Muscle of leg (tissue), 11 donors: Measurements from ENCODE around the gene YBEY. TPM values are rescaled to one million over a fixed set of nuclear protein-coding genes. Genes with fewer than 3 reads are reported as not detected.

ENCODE experiments used
- DNase-seq: peaks from one replicate; pipeline ENCODE4 v3.0.0; 2013
- H3K27ac ChIP-seq: one replicate; pipeline ENCODE4 v1.5.1; 2013; ENCODE audit warnings: mild to moderate bottlenecking, low read length, control low read depth
- H3K27me3 ChIP-seq: one replicate; pipeline ENCODE4 v1.6.1; 2013; ENCODE audit warnings: low read length; ENCODE audit not compliant: control insufficient read depth, insufficient read depth
- H3K36me3 ChIP-seq: one replicate; pipeline ENCODE4 v1.6.1; 2013; ENCODE audit warnings: low read length; ENCODE audit not compliant: control insufficient read depth, insufficient read depth
- H3K4me1 ChIP-seq: one replicate; pipeline ENCODE4 v1.6.1; 2013; ENCODE audit warnings: low read length; ENCODE audit not compliant: control insufficient read depth, insufficient read depth
- H3K4me3 ChIP-seq: one replicate; pipeline ENCODE4 v1.5.1; 2013; ENCODE audit warnings: low read length, control low read depth
- H3K9me3 ChIP-seq: replicated peaks from 2 replicates; pipeline ENCODE4 v1.6.1; 2013; ENCODE audit warnings: low read depth, low read length; ENCODE audit not compliant: control insufficient read depth
- WGBS: methylation state at CpG from one replicate; pipeline ENCODE4 v1.1.5; 2013; ENCODE audit warnings: missing lambda C conversion rate; ENCODE audit not compliant: insufficient coverage; 5-methylcytosine and 5-hydroxymethylcytosine counted together
- polyA plus RNA-seq, 8 donors: library from polyadenylated mRNA; unstranded; fragments of 120-200 nt; gene quantifications; one replicate each; pipeline versions ENCODE4 v1.2.1 to v1.2.3, GENCODE V29; 2013; ENCODE audit warnings: inconsistent platforms in 1 of 8, low replicate concordance in 1 of 8; ENCODE audit not compliant: insufficient read length in 8 of 8, insufficient read depth in 1 of 8
- total RNA-seq: library from RNA; stranded (reverse); fragments of 120-200 nt; gene quantifications from one replicate; pipeline ENCODE4 v1.2.4, GENCODE V29; 2013

Gene YBEY
- total and polyA plus RNA-seq, 9 donors, result 13.0 to 26.7 (median 18.6) TPM

DNA sequence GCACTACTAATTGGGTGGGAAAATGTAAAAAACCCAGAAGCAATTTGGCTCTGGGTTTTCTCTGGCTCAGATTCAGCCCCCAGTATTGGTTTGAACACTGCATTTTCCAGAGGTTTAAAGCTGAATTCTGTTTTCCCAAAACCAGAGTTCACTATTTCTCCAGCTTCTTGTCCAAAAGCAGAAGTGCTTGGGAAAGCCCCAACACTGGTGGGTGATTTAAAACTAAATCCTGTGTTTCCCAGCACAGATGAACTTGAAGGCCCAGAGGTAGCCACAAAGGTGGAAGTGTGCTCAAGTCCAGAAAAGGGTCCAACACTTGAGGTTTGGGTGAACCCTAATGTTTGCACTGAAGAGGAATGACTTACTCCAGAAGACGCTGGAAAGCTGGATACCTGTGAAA is 1.4 kb upstream of the YBEY start:
- no CpG with 5 or more reads among the region's 1 CpG for WGBS
- H3K27me3 ChIP-seq, result no peaks in the 10 kb centered on the region
- peaks cover 24% of the 10 kb centered on the region for H3K4me1 ChIP-seq

DNA sequence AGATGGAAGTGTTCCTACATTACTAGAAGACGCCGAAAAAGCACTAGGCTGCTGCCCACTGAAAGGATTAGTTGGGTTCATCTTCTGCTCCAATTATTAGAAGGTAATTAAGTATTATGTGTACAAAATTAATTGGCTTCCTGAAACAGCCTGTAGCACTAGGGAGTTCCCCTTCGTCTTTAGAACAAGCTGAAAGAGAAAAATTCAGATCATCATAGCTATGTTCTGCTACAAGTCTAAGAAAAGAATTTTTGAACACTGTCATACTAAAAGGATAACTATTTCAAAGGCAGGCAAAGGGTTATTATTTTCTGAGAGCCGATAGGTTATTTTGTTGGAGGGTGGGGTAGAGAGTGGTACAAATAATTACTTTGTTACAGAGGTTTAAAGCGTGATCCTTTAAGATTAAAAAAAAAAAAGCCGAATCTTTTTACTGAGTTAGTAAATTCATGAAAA is 908 bp upstream of the YBEY start, which contains the start of gene MCM3AP:
Gene MCM3AP, minus strand, starts transcription at position 406 of the 456 bp plus-strand sequence. Its CDS starts 325 bp downstream, at position 81.
- Histone ChIP-seq H3K4me1 (peaks cover 24% of the 10 kb centered on the region), H3K4me3 (peak within 1 kb of the TSS; percentile 83), H3K9me3 (no peaks in the 10 kb centered on the region), H3K36me3 (peaks cover 46% of the 10 kb centered on the region), H3K27me3 (no peaks in the 10 kb centered on the region), H3K27ac (peak within 1 kb of the TSS; percentile 99)
- DNase-seq, result no peak
- 0% methylated on average over 1 of the region's 6 CpGs for WGBS

More for the DNA sequence above, 1.4 kb upstream of the YBEY start:
- H3K4me3 ChIP-seq, result peak overlapping the region; percentile 83
- H3K27ac ChIP-seq, result no peak overlapping the region
- H3K36me3 ChIP-seq, result peaks cover 50% of the 10 kb centered on the region
- no peaks in the 10 kb centered on the region for H3K9me3 ChIP-seq
- no peak for DNase-seq

DNA sequence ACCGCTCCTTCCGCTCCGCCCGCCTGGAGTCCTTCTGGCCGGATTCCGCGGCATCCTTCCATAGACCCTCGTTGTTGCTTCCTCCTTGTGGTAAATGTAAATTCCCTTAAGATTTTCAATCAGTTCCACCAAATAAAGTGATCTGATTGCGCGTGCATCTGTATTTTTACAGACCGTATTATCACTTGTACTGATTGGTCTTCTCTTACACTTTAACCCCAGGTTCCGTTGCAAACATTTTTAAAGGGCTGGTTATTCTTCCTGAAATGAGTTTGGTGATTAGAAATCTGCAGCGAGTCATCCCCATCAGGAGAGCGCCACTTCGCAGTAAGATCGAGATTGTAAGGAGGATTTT is 483 bp downstream of the YBEY start:
- Histone ChIP-seq H3K4me1 (peaks cover 24% of the 10 kb centered on the region), H3K4me3 (peak overlapping the region; percentile 83), H3K9me3 (no peaks in the 10 kb centered on the region), H3K27me3 (no peaks in the 10 kb centered on the region), H3K36me3 (peaks cover 40% of the 10 kb centered on the region), H3K27ac (peak overlapping the region; percentile 99)
- WGBS, result no CpG with 5 or more reads among the region's 16 CpGs
- DNase-seq, result peak; percentile 91

DNA sequence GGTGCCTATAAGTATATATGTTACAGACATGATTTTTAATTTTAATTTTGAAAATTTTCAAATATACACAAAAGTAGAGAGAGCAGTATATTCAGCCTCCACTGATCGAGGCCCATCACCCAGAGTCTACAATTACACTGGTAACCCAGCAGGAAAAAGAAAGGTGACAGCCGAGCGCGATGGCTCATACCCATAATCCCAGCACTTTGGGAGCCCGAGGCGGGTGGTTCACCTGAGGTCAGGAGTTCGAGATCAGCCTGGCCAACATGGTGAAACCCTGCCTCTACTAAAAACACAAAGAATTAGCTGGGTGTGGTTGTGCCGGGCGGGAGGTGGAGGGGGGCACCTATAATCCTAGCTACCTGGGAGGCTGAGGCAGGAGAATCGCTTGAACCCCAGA is 1.4 kb downstream of the YBEY start:
- Histone ChIP-seq H3K9me3 (no peaks in the 10 kb centered on the region), H3K36me3 (peaks cover 39% of the 10 kb centered on the region), H3K4me1 (peaks cover 24% of the 10 kb centered on the region), H3K4me3 (no peak overlapping the region), H3K27me3 (no peaks in the 10 kb centered on the region), H3K27ac (no peak overlapping the region)
- DNase-seq, result no peak
- no CpG with 5 or more reads among the region's 10 CpGs for WGBS

DNA sequence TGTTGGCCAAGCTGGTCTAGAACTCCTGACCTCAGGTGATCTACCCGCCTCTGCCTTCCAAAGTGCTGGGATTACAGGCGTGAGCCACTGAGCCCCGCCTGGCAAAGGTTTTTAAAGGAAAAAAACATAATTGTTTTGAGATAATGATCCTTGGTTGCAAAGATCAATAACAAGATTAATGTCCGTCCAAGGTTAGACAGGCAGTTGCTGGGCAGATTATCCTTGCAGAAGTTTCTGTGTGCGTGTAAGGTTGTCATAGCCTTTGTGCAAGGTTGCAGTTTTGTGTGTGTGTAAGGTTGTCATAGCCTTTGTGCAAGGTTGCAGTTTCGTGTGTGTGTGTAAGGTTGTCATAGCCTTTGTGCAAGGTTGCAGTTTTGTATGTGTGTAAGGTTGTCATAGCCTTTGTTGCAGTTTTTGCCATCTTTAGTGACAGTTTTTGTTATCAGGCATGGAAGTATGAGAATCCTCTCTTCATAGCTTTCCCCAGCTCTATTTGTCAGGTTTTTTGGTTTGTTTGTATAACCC is 3.6 kb downstream of the YBEY start:
- H3K27ac ChIP-seq, result no peak overlapping the region
- peaks cover 12% of the 10 kb centered on the region for H3K4me1 ChIP-seq
- no peak overlapping the region for H3K4me3 ChIP-seq
- no peaks in the 10 kb centered on the region for H3K9me3 ChIP-seq
- 75% methylated on average over 6 of the region's 6 CpGs for WGBS
- no peaks in the 10 kb centered on the region for H3K27me3 ChIP-seq
- H3K36me3 ChIP-seq, result peaks cover 19% of the 10 kb centered on the region
- no peak for DNase-seq

DNA sequence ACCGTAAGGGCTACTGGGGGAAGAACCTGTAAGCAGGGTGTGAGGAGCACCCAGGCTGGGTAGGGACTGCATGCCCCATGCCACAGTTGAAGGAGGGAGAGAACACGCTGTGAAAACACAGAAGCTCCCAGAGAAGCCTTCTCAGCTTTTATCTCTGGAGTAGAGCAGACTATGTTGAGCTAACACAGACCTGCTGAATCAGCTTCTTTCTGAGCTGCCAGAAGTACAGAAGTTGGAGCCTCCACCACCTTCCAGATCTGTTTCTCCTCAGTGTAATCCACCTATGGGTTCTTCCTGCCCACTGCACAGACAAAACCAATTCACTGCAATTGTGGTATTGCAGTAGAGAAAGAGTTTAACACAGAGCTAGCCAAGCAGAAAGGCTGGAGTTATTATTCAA is 5.4 kb downstream of the YBEY start:
- Histone ChIP-seq H3K36me3 (peaks cover 15% of the 10 kb centered on the region), H3K27me3 (no peaks in the 10 kb centered on the region), H3K27ac (no peak overlapping the region), H3K9me3 (no peaks in the 10 kb centered on the region), H3K4me1 (peaks cover 23% of the 10 kb centered on the region), H3K4me3 (no peak overlapping the region)
- no peak for DNase-seq
- WGBS, result 94% methylated on average over 2 of the region's 2 CpGs

DNA sequence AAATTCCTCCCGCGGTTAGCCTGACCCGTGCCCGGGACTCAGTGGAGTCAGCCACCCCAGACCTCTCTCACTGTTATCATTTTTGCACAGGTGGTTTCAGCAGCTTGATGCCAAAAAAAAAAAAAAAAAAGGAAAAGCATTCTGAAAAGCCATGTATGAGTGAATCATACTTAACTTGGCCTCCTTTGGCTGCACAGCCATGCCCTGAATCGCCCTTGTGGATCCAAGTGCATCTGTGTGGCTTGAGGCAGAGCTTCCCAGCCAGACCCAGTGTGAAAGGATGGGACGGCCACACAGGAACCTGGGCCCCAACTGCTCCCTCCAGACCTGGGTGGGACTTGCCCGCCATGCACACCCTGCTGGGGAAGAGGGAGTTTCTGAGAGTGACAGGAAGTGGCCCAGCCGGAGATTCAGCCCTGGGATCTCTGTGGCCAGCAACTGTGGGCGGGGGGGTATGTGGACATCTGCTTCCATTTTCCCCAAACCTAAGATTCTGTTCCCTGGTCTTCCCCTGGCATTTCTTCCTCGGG is 8.6 kb downstream of the YBEY start:
- DNase-seq, result peak; percentile 29
- peak overlapping the region; percentile 20 for H3K27ac ChIP-seq
- H3K27me3 ChIP-seq, result no peaks in the 10 kb centered on the region
- peaks cover 18% of the 10 kb centered on the region for H3K36me3 ChIP-seq
- peaks cover 30% of the 10 kb centered on the region for H3K4me1 ChIP-seq
- 31% methylated on average over 2 of the region's 10 CpGs for WGBS
- H3K9me3 ChIP-seq, result no peaks in the 10 kb centered on the region
- no peak overlapping the region for H3K4me3 ChIP-seq

DNA sequence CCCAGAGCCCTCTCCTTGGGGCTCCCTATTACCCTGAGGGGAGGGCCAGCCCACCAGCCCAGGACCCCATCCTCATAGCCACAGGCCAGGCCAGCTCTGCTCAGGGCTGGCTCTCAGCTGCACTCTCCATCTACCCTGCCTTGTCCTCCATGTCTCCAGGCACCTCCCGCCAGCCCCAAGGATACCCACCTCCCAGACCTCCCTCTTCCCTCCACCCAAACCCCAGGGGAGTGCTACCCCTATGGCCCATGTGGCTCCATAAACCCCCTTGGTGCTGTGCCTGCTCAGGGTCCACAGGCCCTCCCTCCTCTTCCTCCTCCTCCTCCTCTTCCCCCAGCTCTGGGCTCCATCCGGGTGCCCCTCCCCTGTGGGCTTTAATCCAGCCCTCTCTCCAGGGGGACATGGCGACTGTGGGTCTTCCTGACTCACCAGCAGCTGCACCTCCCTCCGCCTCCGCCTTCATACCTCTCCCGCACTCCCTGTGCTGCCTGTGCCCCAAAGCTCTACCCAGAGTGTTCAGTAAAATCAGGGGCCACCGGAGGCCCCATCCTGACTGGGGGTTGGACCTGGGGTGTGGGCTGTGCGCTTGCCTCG is 9.1 kb downstream of the YBEY start:
- DNase-seq, result peak; percentile 61
- Histone ChIP-seq H3K27ac (peak overlapping the region; percentile 20), H3K4me3 (no peak overlapping the region), H3K4me1 (peaks cover 30% of the 10 kb centered on the region), H3K36me3 (peaks cover 17% of the 10 kb centered on the region), H3K9me3 (no peaks in the 10 kb centered on the region), H3K27me3 (no peaks in the 10 kb centered on the region)
- WGBS, result 47% methylated on average over 4 of the region's 9 CpGs

DNA sequence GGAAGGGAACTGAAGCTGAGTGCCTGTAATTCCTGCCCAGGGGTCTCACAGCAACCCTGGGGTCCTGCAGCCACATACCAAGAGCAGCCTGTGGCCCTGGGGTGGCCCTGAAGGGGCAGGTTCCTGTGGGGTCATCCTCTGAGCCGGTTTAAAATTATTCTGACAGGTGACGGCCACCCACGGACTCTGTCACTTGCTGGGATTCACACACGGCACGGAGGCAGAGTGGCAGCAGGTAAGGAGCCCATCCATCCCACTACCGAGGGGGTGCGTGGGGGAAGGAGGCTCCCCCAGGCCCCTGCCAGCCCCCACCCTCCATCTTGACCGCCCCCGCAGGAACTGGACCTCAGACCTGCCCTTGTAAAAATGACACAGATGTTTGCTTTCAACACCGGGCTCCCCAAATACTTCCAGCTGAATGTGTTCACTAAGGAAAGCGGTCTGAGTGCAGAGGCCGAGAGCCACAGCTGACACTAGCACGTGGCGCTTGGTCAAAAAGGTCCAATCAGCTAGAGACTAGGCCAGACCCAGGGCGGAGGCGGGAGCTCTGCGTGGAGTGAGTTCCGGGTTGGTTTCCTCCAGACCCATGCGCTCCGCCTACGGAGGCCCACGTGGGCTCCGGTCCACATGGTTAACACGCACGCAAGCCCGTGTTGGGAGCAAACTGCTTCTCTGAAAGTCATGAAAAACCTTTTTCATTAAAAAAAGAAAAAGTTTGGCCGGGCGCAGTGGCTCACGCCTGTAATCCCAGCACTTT is 10.0 kb downstream of the YBEY start:
- Histone ChIP-seq H3K36me3 (peaks cover 24% of the 10 kb centered on the region), H3K9me3 (no peaks in the 10 kb centered on the region), H3K4me3 (no peak overlapping the region), H3K27ac (peak overlapping the region; percentile 89), H3K27me3 (no peaks in the 10 kb centered on the region), H3K4me1 (peaks cover 30% of the 10 kb centered on the region)
- 29% methylated on average over 26 of the region's 29 CpGs for WGBS
- peak; percentile 97 for DNase-seq
